HepG2 (cell line): ENCODE data around the gene LPIN3. TPM values are rescaled to one million over a fixed set of nuclear protein-coding genes. Genes with fewer than 3 reads are reported as not detected.

ENCODE experiments used
- ATAC-seq: fragments of 200-7000 bp; cut with Tn5 transposase; 3 replicates; pipeline ENCODE4 v1.9.1; 2020; ENCODE audit warnings: mild to moderate bottlenecking, moderate library complexity
- BruUV-seq: library from RNA; stranded (reverse); fragments of 400-500 nt; replicated peaks from 2 replicates; lab custom pipeline; 2021; lab: Mats Ljungman, UMichigan
- CTCF ChIA-PET: fragments of 300-600 bp; formaldehyde crosslinking; extraction: SDS; loops from one replicate; lab custom pipeline; 2021; ENCODE audit warnings: low total read pairs, inconsistent platforms, low intra/inter-chr PET ratio; lab: Yijun Ruan, JAX
- POLR2A ChIA-PET: fragments of 350-600 bp; sonication (Branson Sonifier 250); formaldehyde crosslinking; loops from one replicate; lab custom pipeline; 2020; ENCODE audit warnings: antibody characterized with exemption, inconsistent platforms; lab: Yijun Ruan, JAX
- DNase-seq: peaks from one replicate; pipeline ENCODE4 v3.0.0-alpha.2; 2015; ENCODE audit warnings: low spot score
- FAIRE-seq: peaks from 3 replicates; lab custom pipeline; 2011; peaks lifted over from hg19 to GRCh38; lab: Jason Lieb, UNC
- H2AFZ ChIP-seq: one replicate; pipeline ENCODE4 v1.6.1; 2011; ENCODE audit warnings: low read length, inconsistent platforms
- H3K27ac ChIP-seq: fragments of 300-600 bp; 3 replicates; pipeline ENCODE4 v1.8.0; 2011; ENCODE audit warnings: mixed run types, mild to moderate bottlenecking, mixed read lengths, low read length, inconsistent platforms; ENCODE audit not compliant: insufficient read depth; ENCODE audit errors: extremely low read length
- H3K27me3 ChIP-seq, 2 experiments: fragments of 200-600 bp in 1 of 2; 2 replicates in 1 of 2; 3 replicates in 1 of 2; pipeline versions ENCODE4 v1.6.0 to v1.8.0; 2011; ENCODE audit warnings: low read length in 2 of 2, mild to moderate bottlenecking in 2 of 2, moderate library complexity in 2 of 2, inconsistent platforms in 1 of 2; ENCODE audit not compliant: insufficient read depth in 2 of 2, control insufficient read depth in 1 of 2
- H3K36me3 ChIP-seq, 2 experiments: fragments of 200-600 bp in 1 of 2; replicated peaks in 1 of 2; 2 replicates in 1 of 2; 3 replicates in 1 of 2; pipeline versions ENCODE4 v1.5.1 to v1.8.0; 2011; ENCODE audit warnings: low read length in 2 of 2, inconsistent platforms in 1 of 2; ENCODE audit not compliant: insufficient read depth in 2 of 2, control insufficient read depth in 1 of 2
- H3K4me1 ChIP-seq: 2 replicates; pipeline ENCODE4 v1.5.1; 2012; ENCODE audit warnings: low read length, inconsistent platforms; ENCODE audit not compliant: insufficient read depth
- H3K4me2 ChIP-seq: 2 replicates; pipeline ENCODE4 v1.6.0; 2011; ENCODE audit warnings: low read depth, low read length, inconsistent platforms
- H3K4me3 ChIP-seq, 3 experiments: fragments of 200-600 bp in 1 of 3; sonication (generic), shearing (Covaris generic) in 1 of 3; replicated peaks in 1 of 3; 2 replicates each; pipeline ENCODE4 v1.5.1; 2011 to 2016; ENCODE audit warnings: low read length in 3 of 3, inconsistent platforms in 2 of 3, low read depth in 2 of 3, mild to moderate bottlenecking in 2 of 3, control low read depth in 1 of 3, mixed read lengths in 1 of 3; ENCODE audit not compliant: insufficient read depth in 1 of 3
- H3K79me2 ChIP-seq: one replicate; pipeline ENCODE4 v1.6.1; 2011; ENCODE audit warnings: low read length, inconsistent platforms; ENCODE audit not compliant: insufficient read depth
- H3K9ac ChIP-seq: 2 replicates; pipeline ENCODE4 v1.6.0; 2011; ENCODE audit warnings: mild to moderate bottlenecking, low read depth, low read length, inconsistent platforms; ENCODE audit not compliant: insufficient read depth
- H3K9me3 ChIP-seq: 2 replicates; pipeline ENCODE4 v1.5.1; 2012; ENCODE audit warnings: mild to moderate bottlenecking, low read length
- H4K20me1 ChIP-seq: 2 replicates; pipeline ENCODE4 v1.6.0; 2011; ENCODE audit warnings: inconsistent platforms, mild to moderate bottlenecking, low read length, moderate library complexity; ENCODE audit not compliant: insufficient read depth
- MAFK ChIP-seq, 2 experiments: IDR thresholded peaks in 1 of 2; conservative IDR thresholded peaks in 1 of 2; 2 replicates each; pipeline ENCODE4 v1.6.1; 2011; ENCODE audit warnings: improper control_type of control experiment in 2 of 2, low read length in 2 of 2
- MYNN ChIP-seq: sonication (generic); formaldehyde crosslinking; IDR thresholded peaks from 2 replicates; pipeline ENCODE4 v1.4.0; 2020; ENCODE audit warnings: mild to moderate bottlenecking, low read depth, missing genetic modification reagents
- PRMT3 ChIP-seq: sonication (generic); formaldehyde crosslinking; IDR thresholded peaks from 2 replicates; pipeline ENCODE4 v1.8.1; 2022; ENCODE audit warnings: low read depth, mild to moderate bottlenecking, moderate library complexity, missing genetic modification reagents, borderline replicate concordance
- RBM22 ChIP-seq: fragments of 200-400 bp; formaldehyde crosslinking; optimal IDR thresholded peaks from 2 replicates; pipeline ENCODE3; 2017; ENCODE audit warnings: mild to moderate bottlenecking, low read length, moderate library complexity
- WGBS: methylation state at CpG from one replicate; pipeline ENCODE4 v1.1.6; 2017; ENCODE audit warnings: low lambda C conversion rate; 5-methylcytosine and 5-hydroxymethylcytosine counted together
- in situ Hi-C: cut with HindIII; loops from 2 replicates; pipeline ENCODE4 v1.10.0; 2017; ENCODE audit warnings: low pct_unique_long_range_greater_than_20kb; ENCODE audit not compliant: extremely low pct_ligation_motif_present
- intact Hi-C: fragments of 100-400 bp; cut with micrococcal nuclease; formaldehyde crosslinking; loops from one replicate; pipeline ENCODE4 v1.10.0; 2022; ENCODE audit not compliant: unreplicated experiment
- polyA plus RNA-seq, 8 experiments: library from polyadenylated mRNA; depleted of rRNA in 3 of 8; stranded (reverse) in 7 of 8; unstranded in 1 of 8; fragments of >200 nt; fragmentation: Illumina TruSeq in 4 of 8; extraction: Trizol in 4 of 8; gene quantifications; 2 replicates each; pipeline versions ENCODE4 v1.2.1 to v1.2.3, GENCODE V29; 2011 to 2016; ENCODE audit warnings: low read depth in 4 of 8, missing spikeins in 1 of 8, mixed read lengths in 1 of 8; ENCODE audit not compliant: insufficient read depth in 1 of 8
- total RNA-seq, 5 experiments: library from RNA; depleted of rRNA; stranded (reverse); fragments of >200 nt; fragmentation: Illumina TruSeq; extraction: Trizol; gene quantifications; 2 replicates each; pipeline ENCODE4 v1.2.3, GENCODE V29; 2016; ENCODE audit warnings: low read depth in 1 of 5

The LPIN3 gene
- total and polyA plus RNA-seq, 2 of the 13 experiments (the other 11 are each of a cell fraction or from before 2014, with no cell fraction given), result 14.2 to 28.6 TPM

DNA sequence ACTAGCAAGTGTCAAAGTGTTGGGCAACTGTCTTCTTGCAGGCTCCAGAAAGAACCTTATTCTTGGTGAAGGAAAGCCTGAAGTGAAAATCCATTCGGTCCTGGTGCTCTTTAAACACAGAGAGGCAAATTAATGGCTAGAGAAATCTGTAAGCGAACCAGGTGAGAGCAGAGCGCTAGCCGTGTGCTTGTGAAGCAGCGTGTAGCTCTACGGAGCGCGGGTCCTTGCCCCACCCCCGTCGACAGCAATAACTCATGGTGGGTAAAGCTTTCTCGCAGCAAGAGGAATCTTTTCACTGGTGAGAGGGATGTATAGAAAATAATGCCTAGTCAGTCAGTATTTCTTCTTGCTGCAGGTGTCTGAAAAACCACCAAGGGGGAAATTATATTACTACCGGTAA lies 63.0 kb downstream of the LPIN3 start:
- no peaks in the 10 kb centered on the region for H3K27me3 ChIP-seq
- H3K4me2 ChIP-seq, result no peak overlapping the region
- H3K4me1 ChIP-seq, result no peaks in the 10 kb centered on the region
- no peaks in the 10 kb centered on the region for H3K79me2 ChIP-seq
- no peaks in the 10 kb centered on the region for H3K9me3 ChIP-seq
- no peaks in the 10 kb centered on the region for H4K20me1 ChIP-seq
- peaks cover 30 to 52% of the 10 kb centered on the region in 2 experiments for H3K36me3 ChIP-seq
- DNase-seq (no peak), FAIRE-seq (no peak), ATAC-seq (no peak)
- ChIA-PET CTCF (no interaction called here), POLR2A (no interaction called here)
- H3K4me3 ChIP-seq, result no peak overlapping the region
- no peak overlapping the region for H3K27ac ChIP-seq
- no peak overlapping the region for H2AFZ ChIP-seq
- H3K9ac ChIP-seq, result no peak overlapping the region
- WGBS, result 96% methylated on average over 12 of the region's 12 CpGs
- in situ Hi-C loops (no loop called here), intact Hi-C loops (no loop called here)
- no TSS peak for BruUV-seq
- TF ChIP-seq PRMT3 (CRISPR knock-in tag) (no peak), RBM22 (peak; percentile 50)
- TF ChIP-seq, all 625 proteins: peak for 1

DNA sequence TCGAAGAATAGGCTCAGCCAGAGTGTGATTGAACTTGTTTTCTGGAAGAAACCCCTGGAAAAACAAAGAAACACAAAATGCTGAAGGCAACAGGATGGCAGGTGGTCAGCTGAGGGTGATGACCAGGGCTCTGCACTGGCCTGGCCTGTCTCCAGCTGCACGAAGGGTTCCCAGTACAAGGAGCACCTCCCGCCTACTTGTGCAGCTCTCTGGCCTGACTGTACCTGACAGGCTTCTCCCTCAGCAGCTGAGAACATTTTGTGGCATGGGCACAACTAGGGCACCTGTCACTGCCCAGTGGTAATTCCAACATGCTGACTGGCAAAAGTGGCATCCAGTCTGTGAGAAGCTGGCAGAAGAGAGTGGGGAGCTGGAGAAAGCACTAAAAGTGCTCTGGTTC lies 64.8 kb downstream of the LPIN3 start:
- no peaks in the 10 kb centered on the region for H3K27me3 ChIP-seq
- TF ChIP-seq MYNN (CRISPR knock-in tag) (no peak), MAFK (conservative IDR thresholded peaks at IDR 0.05 in 1 of 2, IDR thresholded peaks at IDR 0.05 in 1 of 2; ENCODE audit: low read length in 2 of 2) (peak in 1 of 2 experiments; percentile 36; a peak in 2 of 4 replicates)
- ChIA-PET CTCF (no interaction called here), POLR2A (no interaction called here)
- H3K4me2 ChIP-seq, result no peak overlapping the region
- DNase-seq (no peak), FAIRE-seq (no peak), ATAC-seq (no peak)
- no peak overlapping the region for H3K27ac ChIP-seq
- no TSS peak for BruUV-seq
- intact Hi-C loops (no loop called here), in situ Hi-C loops (no loop called here)
- H3K79me2 ChIP-seq, result no peaks in the 10 kb centered on the region
- no peak overlapping the region for H3K4me3 ChIP-seq
- 100% methylated on average over 3 of the region's 3 CpGs for WGBS
- H3K9ac ChIP-seq, result no peak overlapping the region
- peaks cover 41 to 69% of the 10 kb centered on the region in 2 experiments for H3K36me3 ChIP-seq
- no peaks in the 10 kb centered on the region for H3K9me3 ChIP-seq
- H4K20me1 ChIP-seq, result no peaks in the 10 kb centered on the region
- H2AFZ ChIP-seq, result no peak overlapping the region
- no peaks in the 10 kb centered on the region for H3K4me1 ChIP-seq
